GM19239 (cell line): ENCODE data around the gene GPD2.
"Not testable (repeated sequence)": the region's sequence is repeated elsewhere in the genome, so short reads cannot be mapped to it uniquely, and the experiment has no call there.

Experiments
- DNase-seq: peaks from one replicate; pipeline ENCODE4 v3.0.0; 2011; ENCODE audit warnings: low spot score; ENCODE audit not compliant: insufficient read length
- FAIRE-seq: peaks from 2 replicates; lab custom pipeline; 2011; peaks lifted over from hg19 to GRCh38; lab: Jason Lieb, UNC

The GPD2 gene

DNA sequence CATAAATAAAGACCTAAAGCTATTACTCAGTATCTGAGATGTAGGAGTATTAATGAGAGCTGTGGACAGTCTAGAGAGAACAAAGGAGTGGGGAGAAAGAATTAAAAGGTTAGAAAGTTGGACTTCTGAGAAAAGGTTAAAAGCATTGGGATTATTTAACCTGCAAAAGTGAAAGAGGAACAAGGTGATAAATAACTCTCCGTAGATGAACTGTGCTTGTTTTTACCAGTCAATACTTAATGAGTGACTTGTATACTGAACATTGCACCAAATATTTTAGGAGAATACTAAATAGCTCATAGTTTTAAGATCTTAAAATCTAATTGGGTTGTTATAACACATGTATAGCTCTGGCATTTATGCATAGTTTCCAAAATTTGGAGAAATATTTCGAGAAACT is 137.5 kb downstream of the GPD2 start:
- FAIRE-seq = peak; percentile 80
- DNase-seq = no peak

DNA sequence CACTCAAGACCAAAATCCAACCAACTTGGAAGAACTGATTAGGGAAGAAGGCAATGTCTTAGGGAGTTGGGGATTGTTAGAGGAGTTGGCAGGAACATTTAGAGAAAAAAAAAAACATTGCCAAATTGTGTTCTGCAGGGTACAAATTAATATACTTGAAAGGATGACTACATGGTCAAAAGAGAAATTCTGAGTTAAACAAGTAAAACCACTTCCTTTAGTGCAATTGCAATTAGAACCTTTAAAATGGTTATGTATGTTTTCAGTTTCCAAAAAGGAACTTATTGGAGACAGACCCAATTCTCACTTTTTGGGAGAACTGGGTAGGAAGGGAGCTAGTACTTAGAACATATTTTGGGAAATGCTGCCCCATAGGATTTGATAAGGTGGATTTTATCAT is 137.9 kb downstream of the GPD2 start:
- FAIRE-seq = peak; percentile 83

DNA sequence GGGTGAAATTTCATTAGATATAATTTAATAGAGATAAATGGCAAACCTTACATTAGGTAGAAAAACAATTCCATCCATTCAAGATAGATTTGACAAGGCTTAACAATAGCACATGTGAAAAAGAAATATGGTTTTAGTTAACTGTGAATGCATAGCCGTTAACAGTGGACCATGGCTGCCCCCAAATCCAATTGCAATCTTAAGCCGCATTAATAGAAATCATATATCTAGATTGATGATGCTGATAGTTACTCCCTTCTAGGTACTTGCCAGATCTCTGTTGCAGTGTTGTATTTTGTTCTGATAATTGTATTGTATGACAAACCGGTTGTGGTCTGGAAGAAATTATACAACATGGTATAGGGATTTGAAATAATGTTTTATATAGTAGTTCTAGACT is 139.8 kb downstream of the GPD2 start:
- FAIRE-seq (no peak), DNase-seq (no peak)

More for the DNA sequence above, 137.9 kb downstream of the GPD2 start:
- DNase-seq = no peak

DNA sequence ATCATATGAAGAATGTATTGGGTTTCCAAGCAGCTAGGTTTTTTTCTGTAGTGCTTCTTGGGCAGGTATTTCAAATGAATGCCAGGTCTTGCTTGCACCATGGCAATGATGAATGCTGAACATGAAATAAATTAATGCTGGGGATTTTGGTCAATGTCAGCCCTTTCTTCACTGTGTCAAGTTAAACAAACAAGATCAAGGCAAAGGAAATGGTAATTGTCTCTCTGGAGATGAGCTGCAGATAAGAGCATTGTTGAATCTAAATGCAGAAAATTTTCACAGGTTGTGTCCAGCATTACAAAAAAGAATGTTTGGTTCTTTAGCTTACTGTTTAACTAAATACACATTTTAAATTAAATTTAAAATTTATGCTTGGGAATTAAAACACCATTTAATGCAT is 144.3 kb downstream of the GPD2 start:
- no peak for DNase-seq
- no peak for FAIRE-seq

DNA sequence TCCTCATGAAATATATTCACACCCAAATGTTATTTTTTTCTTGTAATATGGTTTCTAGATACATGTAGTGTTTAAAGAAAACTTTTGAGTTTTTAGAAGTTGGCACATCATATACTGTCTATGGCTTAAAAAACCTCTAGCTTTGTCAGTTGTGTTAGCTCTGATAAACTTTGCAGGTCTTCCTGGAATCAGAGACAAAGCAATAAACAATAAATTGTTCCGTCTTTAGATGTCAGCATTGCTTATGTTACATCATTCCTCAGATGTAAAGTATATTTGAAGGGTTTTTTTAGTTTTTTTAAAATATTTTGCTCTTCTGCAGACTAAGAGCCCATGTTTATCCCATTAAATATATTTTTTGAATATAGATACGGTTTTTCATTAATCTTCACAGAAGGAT is 145.1 kb downstream of the GPD2 start:
- DNase-seq (no peak), FAIRE-seq (no peak)

DNA sequence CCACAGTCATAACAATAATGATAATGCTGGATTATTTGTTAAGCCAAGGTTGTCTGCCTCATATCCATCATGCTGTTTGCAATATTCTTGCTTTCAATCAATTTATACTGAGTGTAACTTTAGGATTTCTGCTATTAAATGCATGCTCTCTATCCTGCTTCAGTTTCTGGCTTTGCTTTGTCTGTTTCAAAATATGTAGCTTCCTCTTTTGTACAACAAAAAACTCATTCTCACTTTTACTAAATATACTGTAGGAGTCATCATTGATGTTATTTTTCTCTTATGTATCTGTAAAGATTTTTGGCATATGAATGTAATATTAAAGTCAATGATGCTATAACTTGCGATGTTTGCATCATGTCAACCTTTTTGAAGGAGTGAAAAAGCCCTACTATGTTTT is 149.3 kb downstream of the GPD2 start:
- FAIRE-seq = no peak
- no peak for DNase-seq

DNA sequence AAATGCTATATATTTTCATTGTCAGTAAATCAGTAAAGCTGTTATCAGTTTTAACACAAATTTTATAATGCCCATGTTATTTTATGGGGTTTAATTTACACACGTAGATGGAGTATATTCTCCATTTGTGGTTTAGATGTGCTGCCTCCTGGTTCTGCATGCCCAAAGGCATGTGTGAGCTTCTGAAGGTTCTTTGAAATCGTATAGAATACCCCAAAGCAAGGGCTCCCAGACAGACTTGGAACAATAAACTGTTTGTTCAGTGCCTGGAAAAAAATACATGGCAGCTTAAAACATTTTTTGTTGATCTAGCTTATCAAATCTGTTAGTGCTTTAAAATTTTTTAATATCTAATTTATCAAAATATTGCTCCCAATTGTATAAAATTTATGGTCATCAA is 150.4 kb downstream of the GPD2 start:
- DNase-seq = no peak
- FAIRE-seq = peak; percentile 51

DNA sequence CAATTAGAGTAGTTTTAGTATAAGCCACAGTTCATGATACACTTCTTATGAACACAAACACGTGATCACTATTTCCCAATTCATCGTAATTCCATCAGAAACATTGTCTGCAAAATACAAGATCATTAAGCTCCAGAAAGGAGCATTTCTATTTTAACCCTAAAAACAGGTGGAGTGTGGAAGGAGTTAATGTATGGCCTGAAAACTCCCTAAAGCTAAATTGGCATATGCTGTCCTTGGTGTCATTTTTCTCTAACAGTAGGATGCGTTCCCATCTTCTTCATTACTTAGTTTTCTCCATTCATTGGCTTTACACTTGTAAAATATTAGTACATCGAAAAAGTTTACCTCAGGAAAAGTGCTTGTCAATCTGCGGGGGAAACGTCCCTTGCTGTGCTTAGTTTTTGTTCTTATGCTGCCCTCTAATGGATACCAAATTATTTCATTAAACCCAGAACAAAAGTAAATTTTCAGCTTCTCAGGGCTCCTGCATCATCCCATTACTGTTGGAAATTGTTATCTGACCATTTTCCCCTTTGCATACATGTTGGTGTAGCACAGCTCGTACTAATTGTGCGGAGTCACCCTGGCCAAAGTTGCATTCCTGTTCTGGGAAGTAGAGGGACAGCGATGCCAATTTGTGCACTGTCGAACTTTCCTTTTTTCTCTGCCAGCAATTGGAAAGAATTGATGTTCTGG is 153.4 kb downstream of the GPD2 start:
- FAIRE-seq (peak; percentile 86), DNase-seq (peak; percentile 5)

DNA sequence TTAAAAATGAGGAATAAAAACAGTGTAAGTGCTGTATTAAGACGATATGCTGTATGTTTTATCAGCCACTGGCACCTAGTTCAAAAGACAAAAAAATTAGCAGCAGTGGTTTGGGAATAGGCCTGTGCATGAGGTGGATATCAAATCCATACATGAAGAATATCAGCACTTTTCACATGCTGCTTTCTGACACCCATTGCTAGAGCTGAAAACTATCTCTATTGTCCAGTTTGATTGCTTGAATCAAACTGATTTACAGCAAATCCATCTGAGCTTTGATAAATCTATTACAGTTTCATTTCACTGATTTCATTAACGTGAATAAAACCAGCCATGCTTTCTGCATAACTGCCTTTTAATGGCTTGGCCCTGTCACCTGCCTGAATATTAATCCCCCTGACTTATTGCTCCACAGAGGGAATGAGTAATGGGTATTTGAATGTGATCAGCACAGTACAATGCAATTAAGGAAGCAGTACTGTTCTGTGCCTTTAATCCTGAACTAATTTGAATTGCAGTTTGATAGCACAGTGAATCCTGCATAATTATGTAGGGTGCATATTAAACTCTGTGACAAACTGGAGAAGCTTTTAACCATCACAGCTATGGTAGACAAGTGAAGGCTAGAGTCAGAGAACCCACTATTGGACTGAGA is 154.0 kb downstream of the GPD2 start:
- FAIRE-seq = no peak

DNA sequence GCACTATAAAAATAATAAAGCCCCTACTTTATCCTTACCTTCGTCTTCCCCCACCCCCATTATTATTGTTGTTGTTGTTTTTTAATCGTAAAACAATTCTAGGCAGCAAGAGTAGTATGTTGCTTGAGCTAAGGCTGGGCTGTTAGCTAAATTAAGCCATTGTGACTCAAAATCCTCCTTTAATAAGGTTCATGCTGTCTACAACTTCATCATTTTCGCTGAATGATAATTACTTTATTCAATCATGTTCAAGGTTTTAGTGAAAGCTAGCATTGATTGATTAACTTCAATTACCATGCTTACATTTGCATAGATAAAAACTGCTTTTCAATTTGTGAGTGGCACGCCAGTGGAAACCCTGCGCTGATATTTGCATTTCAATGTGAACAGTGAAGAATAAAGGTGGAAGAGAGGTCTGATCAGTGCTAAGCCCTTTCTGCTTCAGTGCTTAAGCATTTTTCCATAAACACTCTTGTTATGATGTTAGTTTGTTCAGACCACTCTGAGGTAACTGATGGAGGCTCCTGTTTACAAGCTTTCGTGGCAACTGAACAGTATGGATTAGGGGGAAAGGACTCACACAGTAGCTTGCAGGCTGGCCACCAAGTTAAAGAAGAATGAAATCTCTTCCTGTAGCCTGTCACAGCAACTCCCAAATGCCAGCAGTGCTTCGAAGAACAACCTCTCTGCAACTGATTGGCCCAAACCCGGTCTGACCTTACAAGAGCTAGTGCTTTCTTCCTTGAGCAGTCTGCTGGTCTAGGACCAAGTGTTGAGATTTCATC is 156.8 kb downstream of the GPD2 start:
- FAIRE-seq (peak; percentile 18), DNase-seq (no peak)

More for the DNA sequence above, 154.0 kb downstream of the GPD2 start:
- DNase-seq = no peak

DNA sequence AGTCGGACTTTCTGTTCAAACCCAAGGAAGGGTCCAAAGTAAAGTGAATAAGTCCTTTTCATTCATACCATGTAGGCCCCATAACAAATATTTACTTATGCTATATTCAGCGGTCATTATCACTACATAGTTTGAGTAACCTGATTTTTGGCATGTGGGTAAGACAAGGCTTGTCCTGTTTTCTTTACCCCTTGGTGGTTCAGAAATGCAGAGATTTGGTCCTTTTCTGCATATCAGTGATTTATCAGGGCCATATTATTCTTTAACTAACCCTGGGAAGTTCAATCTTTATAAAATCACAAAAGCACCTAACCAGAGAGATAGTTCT is 157.4 kb downstream of the GPD2 start:
- FAIRE-seq = no peak
- DNase-seq = no peak

DNA sequence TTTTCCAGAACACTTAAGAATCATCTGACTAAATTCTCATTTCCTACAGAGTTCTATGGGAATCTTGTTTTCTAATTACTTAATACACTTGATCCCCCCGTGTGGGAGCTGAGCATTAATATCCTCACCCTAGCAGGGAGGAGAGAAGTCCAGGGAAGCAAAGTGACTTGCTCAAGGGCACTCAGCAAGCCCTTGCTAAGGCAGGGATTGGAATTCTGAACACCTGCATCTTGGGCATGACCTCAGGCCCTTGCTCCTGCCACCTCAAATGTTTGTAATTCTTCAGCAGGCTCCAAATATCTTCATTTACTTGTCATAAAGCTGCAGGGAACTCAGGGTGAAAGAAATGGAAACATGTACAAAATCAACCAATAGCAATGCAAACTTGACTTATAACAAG is 162.4 kb downstream of the GPD2 start:
- DNase-seq (no peak), FAIRE-seq (no peak)

DNA sequence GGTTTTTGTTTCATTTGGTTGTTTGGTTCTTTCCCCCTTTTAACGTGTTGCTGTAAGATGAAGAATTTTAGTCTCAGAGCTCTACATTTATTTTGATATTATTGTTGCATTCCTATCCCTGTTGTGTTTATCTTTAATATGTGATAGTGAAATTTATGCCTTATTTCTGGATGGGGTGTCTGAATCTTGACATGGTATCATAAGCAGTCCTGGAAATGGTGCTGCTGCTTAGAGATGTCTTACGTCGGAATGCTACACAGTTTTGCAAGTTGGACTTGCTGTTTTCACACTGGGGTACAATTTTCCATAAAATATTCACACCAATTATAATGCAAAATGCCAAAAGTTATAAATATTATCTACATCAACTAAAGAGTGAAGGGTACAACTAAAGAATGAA is 164.0 kb downstream of the GPD2 start:
- no peak for DNase-seq
- FAIRE-seq = no peak

DNA sequence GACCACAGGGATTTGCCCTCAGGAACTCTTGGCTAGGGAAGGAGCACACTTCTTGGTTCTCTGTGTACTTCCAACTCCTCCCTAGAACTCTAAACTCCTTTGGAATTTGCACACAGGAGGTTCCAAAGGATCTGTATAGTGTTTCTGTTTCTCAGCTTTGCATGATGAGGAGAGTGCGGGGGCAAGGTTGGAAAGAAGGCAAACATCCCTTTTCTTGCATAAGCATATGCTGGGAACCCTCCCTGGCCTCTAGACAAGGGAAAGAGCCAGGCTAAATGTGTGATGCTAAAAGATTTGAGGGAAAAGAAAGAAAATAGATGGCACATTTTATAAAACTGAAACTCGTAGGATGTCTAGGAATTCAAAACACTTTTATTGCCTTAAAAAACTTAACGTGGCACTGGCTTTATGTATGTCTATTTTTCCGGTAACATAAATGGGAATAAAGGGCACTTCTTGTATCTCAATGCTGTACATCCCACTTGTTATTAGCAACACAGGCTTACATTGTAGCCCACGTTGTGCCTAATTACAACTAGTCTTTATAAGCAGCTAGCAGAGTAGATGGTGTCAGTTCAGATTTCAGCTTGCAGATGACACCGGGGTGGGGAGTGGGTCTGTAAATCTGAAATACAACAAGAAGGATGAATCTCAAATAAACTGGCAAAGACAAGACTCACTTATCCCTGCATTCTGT is 165.8 kb downstream of the GPD2 start:
- FAIRE-seq = no peak
- DNase-seq = no peak

DNA sequence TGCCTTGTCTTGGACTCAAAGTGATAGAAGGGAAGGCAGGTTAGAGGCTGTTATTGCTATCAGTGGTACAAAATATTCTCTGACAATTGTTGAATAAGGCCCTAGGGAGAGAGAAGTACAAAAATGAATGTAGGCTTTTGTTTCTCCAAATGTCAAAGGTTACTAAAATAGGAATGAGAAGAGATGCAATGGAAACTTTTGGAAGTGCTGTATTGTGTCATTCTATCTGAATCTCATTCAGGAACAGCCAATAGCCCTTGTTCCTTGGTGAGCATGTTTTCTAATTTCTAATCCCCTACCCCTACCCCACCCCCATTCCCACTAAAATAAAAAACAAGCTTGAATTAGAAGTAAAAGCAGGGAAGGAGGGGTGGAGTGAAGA is 166.4 kb downstream of the GPD2 start:
- DNase-seq (no peak), FAIRE-seq (no peak)

DNA sequence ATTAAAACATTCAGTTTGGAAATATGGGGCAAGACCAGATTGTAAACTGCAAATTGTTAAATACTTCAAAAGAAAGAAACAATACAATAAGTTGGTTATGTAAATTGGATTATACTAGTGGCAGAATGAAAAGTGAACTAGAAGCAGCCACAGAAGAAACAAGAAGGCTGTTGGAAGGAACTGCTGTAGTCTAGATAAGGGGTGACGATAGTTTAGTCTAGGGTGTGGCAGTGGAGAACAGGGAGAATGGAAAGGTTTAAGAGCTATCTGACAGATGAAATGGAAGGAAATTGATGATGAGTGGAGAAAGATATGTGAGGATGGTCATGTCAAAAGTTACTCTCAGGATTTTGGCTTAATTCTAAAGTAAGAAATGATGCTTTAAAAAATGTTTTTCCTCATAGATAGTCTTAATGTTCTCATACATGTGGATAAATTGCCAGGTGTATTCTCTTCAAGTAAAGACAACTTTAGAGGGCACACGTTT is 179.7 kb downstream of the GPD2 start:
- no peak for DNase-seq
- FAIRE-seq = no peak

DNA sequence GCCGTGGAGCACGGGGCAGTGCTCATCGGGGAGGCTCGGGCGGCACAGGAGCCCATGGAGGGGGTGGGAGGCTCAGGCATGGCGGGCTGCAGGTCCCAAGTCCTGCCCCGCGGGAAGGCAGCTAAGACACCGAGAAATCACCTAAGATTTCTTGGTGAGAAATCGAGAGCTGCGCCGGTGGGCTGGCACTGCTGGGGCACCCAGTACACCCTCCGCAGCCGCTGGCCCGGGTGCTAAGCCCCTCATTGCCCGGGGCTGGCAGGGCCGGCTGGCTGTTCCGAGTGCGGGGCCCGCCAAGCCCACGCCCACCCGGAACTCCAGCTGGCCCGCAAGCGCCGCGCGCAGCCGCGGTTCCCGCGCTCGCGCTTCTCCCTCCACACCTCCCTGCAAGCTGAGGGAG is 181.9 kb downstream of the GPD2 start:
- FAIRE-seq, DNase-seq: not testable (repeated sequence)

DNA sequence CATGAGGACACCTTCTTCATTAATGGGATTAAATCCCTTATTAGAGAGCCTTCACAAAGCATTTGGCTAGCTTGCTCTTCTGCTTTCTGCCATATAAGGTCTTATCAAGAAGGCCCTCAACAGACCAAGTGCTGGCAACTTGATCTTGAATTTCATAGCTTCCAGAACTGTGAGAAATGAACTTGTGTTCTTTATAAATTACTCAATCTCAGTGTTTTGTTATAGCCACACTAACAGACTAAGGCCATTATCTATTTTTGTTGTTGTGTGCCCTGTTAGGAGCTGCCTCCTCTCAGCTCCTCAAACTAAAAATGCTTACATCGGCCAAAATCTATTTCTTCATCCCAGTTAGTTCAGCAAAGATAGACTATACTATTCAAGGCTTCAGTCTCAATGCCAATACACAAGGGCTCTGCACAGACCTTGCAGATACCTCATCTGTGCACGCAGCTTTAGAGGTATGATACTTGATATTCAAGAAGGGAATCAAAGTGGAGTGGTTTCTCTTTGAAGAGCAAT is 182.9 kb downstream of the GPD2 start:
- FAIRE-seq (no peak), DNase-seq (no peak)

DNA sequence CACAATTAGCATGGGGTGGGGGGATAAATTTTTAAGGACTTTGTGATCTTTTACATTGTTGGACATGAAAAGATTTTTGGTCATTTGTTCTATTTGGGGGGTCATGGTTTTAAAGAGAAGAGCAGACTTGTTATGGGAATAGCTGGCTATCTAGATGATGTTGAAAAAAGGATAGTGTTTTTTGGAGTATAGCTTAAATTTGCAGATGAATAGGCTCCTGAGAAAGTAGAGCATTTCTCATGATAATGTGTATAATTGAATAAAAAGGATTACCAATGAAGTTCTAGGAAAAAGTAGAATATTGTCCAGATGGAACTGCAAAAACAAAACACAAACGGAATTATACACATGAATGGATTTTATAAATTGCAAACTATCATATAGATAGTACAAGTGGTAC is 186.3 kb downstream of the GPD2 start:
- DNase-seq = no peak
- no peak for FAIRE-seq

DNA sequence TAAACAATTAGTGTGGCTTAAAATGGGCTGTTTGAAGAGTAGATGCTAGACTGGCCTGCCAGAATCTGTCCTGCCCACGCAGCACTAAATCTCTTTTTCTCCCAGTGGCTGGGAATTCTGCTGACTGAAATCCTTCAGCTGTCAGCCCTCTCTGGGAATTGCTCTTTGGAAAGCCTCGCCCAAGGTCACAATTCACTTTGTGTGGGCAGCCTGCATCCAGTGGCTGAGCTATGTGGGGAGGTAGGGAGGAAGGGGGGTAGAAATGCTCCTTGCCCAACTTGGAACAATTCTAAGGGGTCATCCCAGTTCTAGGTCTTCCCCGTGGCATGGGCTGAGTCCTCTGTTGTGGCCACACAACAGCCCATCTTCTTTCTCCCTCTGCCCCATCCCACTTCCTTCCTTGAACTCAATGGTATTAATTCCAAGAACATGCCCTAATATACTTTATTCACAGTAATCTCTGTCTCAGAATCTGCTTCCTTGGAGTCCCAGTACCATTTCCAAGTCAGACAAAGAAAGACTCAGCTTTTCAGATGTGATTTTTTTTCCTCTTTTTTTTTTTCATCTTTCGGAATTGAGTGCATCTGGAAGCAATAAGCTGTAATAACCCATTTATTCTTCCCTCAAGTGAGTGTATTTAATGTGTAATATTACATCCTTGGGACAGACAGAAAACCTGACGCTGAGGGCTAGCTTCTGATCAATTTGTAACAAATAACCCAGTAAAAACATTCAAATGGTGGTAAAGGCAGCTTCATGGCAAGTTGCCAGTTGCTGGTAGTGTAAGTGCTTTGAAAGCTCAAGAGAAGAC is 189.4 kb downstream of the GPD2 start:
- FAIRE-seq = no peak
- no peak for DNase-seq
